ENCODE data around the gene SF3A2. TPM values are rescaled to one million over a fixed set of nuclear protein-coding genes. Genes with fewer than 3 reads are reported as not detected.

Gene SF3A2
- total RNA-seq, 2 donors from 2014 or later, result 15.5 to 30.1 TPM

GRCh38 chr19:2224754-2225349 is 11.8 kb upstream of the SF3A2 start:
- Histone ChIP-seq H3K4me3 (no peak overlapping the region), H3K36me3 (replicated peaks in 1 of 2; ENCODE audit: insufficient read depth in 1 of 2, low read depth in 2 of 2) (peaks cover 8 to 26% of the 10 kb centered on the region in 2 donors), H3K9me3 (no peaks in the 10 kb centered on the region), H3K27ac (peak overlapping the region in 3 of 4 donors; percentile 1 to 51 (median 2)), H3K4me1 (peaks cover 11% of the 10 kb centered on the region), H3K27me3 (no peaks in the 10 kb centered on the region)
- peak in 3 of 4 donors; percentile 61 to 70 (median 68) for DNase-seq
- ATAC-seq, result peak; percentile 25
- no peak for TF ChIP-seq POLR2A (IDR thresholded peaks at IDR 0.05)
- TF ChIP-seq, protein P1, sequence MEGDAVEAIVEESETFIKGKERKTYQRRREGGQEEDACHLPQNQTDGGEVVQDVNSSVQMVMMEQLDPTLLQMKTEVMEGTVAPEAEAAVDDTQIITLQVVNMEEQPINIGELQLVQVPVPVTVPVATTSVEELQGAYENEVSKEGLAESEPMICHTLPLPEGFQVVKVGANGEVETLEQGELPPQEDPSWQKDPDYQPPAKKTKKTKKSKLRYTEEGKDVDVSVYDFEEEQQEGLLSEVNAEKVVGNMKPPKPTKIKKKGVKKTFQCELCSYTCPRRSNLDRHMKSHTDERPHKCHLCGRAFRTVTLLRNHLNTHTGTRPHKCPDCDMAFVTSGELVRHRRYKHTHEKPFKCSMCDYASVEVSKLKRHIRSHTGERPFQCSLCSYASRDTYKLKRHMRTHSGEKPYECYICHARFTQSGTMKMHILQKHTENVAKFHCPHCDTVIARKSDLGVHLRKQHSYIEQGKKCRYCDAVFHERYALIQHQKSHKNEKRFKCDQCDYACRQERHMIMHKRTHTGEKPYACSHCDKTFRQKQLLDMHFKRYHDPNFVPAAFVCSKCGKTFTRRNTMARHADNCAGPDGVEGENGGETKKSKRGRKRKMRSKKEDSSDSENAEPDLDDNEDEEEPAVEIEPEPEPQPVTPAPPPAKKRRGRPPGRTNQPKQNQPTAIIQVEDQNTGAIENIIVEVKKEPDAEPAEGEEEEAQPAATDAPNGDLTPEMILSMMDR (IDR thresholded peaks at IDR 0.05), result peak in 1 of 7 experiments; percentile 15
- intact Hi-C loops (cut with DNase I), result loop anchor here (5.0 kb wide), 1 partner anchor 53 kb away; no protein-coding TSS in a partner anchor
- 44 to 50% methylated on average over 9 to 13 of the region's 13 CpGs for WGBS, 2 donors

DNA sequence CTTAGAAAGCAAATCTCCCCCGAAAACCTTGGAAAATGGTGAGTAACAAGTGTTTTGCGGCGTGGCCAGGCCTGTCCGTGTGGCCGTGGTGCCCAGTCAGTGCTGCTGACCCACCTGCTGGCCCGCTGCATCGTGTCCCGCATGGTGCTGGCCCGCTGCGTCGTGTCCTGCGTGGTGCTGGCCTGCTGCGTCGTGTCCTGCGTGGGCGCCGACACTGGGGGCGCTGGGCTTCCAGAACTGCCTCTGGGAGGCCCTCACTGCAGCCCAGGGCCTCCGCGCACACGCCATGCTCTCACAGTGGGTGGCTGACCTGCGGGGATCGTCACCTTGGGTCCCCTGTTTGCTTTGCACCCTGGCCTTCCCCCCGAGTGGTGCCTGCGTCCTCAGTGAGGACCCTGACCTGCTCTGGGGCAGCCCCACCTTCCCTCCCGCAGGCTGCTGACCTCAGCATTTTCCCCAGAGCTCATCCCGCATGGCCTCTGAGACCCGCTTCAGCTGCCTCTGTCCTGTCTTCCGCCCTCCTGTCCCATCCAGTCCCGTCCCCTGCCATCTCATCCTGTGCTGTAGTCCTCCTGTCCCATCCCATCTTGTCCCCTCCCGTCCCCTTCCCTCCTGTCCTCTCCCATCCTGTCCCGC is 11.1 kb upstream of the SF3A2 start:
- intact Hi-C loops (cut with DNase I), result loop anchor here (5.0 kb wide), 1 partner anchor 53 kb away; no protein-coding TSS in a partner anchor
- H3K9me3 ChIP-seq, result no peaks in the 10 kb centered on the region
- H3K4me3 ChIP-seq, result no peak overlapping the region
- WGBS, 2 donors, result 86 to 93% methylated on average over 23 to 32 of the region's 32 CpGs
- TF ChIP-seq, protein P1 (IDR thresholded peaks at IDR 0.05), result no peak
- TF ChIP-seq POLR2A (IDR thresholded peaks at IDR 0.05), result no peak
- H3K27me3 ChIP-seq, result no peaks in the 10 kb centered on the region
- peaks cover 11% of the 10 kb centered on the region for H3K4me1 ChIP-seq
- peaks cover 8 to 24% of the 10 kb centered on the region in 2 donors for H3K36me3 ChIP-seq (replicated peaks in 1 of 2; ENCODE audit: insufficient read depth in 1 of 2, low read depth in 2 of 2)
- peak overlapping the region in 2 of 4 donors; percentile 1 to 51 for H3K27ac ChIP-seq
- no peak for DNase-seq
- no peak for ATAC-seq

GRCh38 chr19:2226051-2226839 is 10.4 kb upstream of the SF3A2 start:
- Histone ChIP-seq H3K27me3 (no peaks in the 10 kb centered on the region), H3K36me3 (replicated peaks in 1 of 2; ENCODE audit: insufficient read depth in 1 of 2, low read depth in 2 of 2) (peaks cover 8 to 24% of the 10 kb centered on the region in 2 donors), H3K4me3 (no peak overlapping the region), H3K4me1 (peaks cover 11% of the 10 kb centered on the region), H3K9me3 (no peaks in the 10 kb centered on the region), H3K27ac (no peak overlapping the region)
- ATAC-seq (no peak), DNase-seq (no peak)
- WGBS, 2 donors, result 93 to 97% methylated on average over 13 to 48 of the region's 59 CpGs
- intact Hi-C loops (cut with DNase I), result loop anchor here (5.0 kb wide), 1 partner anchor 54 kb away; no protein-coding TSS in a partner anchor
- no peak for TF ChIP-seq POLR2A (IDR thresholded peaks at IDR 0.05)
- TF ChIP-seq, protein P1 (IDR thresholded peaks at IDR 0.05), result no peak

DNA sequence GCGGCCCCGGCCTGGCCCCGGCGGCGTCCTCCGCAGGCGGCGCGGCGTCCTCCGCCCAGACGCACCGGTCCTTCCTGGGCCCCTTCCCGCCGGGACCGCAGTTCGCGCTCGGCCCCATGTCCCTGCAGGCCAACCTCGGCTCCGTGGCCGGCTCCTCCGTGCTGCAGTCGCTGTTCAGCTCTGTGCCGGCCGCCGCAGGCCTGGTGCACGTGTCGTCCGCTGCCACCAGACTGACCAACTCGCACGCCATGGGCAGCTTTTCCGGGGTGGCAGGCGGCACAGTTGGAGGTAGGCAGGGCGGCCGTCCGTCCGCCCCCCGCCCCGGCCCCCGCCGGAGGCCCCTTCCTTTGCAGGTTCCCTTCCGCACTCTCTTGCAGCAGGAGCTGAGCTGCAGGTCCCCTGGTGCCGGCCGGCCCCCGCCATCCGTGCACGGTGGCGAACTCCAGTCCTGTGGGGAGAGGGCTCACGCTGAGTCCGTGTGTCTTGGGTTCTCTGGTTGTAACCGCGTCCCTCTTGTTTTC is 9.7 kb upstream of the SF3A2 start:
- DNase-seq (no peak), ATAC-seq (no peak)
- Histone ChIP-seq H3K36me3 (replicated peaks in 1 of 2; ENCODE audit: insufficient read depth in 1 of 2, low read depth in 2 of 2) (peaks cover 8 to 24% of the 10 kb centered on the region in 2 donors), H3K27me3 (no peaks in the 10 kb centered on the region), H3K9me3 (no peaks in the 10 kb centered on the region), H3K4me1 (peaks cover 11% of the 10 kb centered on the region), H3K4me3 (no peak overlapping the region), H3K27ac (no peak overlapping the region)
- no peak for TF ChIP-seq POLR2A (IDR thresholded peaks at IDR 0.05)
- TF ChIP-seq, protein P1 (IDR thresholded peaks at IDR 0.05), result no peak
- WGBS, 2 donors, result 97% methylated on average over 42 to 47 of the region's 53 CpGs
- intact Hi-C loops (cut with DNase I), result loop anchor here (5.0 kb wide), 1 partner anchor 55 kb away; no protein-coding TSS in a partner anchor
